ENCODE results near the gene DCLK2. TPM values are rescaled to one million over a fixed set of nuclear protein-coding genes. Genes with fewer than 3 reads are reported as not detected.
A peak's percentile ranks its signal among the peaks of the same experiment; 100 is the strongest.

Gene DCLK2
- total RNA-seq, 2 donors from 2014 or later = 0.20 to 0.42 TPM

DNA sequence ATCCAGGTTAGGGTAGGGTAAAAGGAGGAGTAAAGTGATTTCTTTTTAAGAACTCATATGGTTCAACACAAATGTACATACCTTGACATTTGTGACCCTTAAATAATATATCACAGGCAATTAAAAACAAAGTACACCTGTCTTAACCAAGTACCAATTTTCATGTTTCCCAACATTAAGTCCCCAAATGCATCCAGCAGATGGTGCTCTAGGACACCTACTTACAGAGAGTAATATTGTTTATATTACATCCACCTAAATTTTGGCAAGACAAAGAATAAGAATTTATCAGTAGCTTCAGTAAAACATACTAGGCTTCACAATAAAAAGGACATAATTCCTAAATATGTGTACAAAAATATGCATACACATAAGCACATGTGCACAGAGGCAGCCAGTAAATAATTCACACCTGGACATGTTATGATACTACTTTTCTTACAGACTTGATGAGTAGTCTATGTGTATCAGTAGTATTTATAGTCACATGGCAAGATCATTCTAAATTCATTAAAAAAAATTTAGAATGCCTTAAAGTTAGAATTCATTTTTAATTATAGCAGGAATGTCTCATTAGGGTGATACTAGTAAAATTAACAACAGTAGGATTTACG, 219.7 kb downstream of the DCLK2 start:
- no peak overlapping the region for H3K4me3 ChIP-seq (ENCODE audit: low read length)
- Mint-ChIP-seq H3K27me3 (ENCODE audit: insufficient read depth) (no peaks in the 10 kb centered on the region), H3K9me3 (no peaks in the 10 kb centered on the region), H3K36me3 (ENCODE audit: low read depth) (no peaks in the 10 kb centered on the region), H3K4me3 (no peak overlapping the region), H3K4me1 (no peaks in the 10 kb centered on the region), H3K27ac (no peak overlapping the region)
- DNase-seq = peak; percentile 70
- no peaks in the 10 kb centered on the region for H3K9me3 ChIP-seq (ENCODE audit: control insufficient read depth, low read length)
- H3K9ac ChIP-seq (ENCODE audit: extremely low read depth, low read length, poor library complexity, severe bottlenecking) = no peak overlapping the region
- H3K4me1 ChIP-seq (ENCODE audit: control insufficient read depth, insufficient read depth, low read length) = no peaks in the 10 kb centered on the region
- TF ChIP-seq, protein P1, sequence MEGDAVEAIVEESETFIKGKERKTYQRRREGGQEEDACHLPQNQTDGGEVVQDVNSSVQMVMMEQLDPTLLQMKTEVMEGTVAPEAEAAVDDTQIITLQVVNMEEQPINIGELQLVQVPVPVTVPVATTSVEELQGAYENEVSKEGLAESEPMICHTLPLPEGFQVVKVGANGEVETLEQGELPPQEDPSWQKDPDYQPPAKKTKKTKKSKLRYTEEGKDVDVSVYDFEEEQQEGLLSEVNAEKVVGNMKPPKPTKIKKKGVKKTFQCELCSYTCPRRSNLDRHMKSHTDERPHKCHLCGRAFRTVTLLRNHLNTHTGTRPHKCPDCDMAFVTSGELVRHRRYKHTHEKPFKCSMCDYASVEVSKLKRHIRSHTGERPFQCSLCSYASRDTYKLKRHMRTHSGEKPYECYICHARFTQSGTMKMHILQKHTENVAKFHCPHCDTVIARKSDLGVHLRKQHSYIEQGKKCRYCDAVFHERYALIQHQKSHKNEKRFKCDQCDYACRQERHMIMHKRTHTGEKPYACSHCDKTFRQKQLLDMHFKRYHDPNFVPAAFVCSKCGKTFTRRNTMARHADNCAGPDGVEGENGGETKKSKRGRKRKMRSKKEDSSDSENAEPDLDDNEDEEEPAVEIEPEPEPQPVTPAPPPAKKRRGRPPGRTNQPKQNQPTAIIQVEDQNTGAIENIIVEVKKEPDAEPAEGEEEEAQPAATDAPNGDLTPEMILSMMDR (conservative IDR thresholded peaks at IDR 0.05) = peak; percentile 85
- H3K36me3 ChIP-seq (ENCODE audit: control insufficient read depth, insufficient read depth, low read length) = no peaks in the 10 kb centered on the region
- no peaks in the 10 kb centered on the region for H3K27me3 ChIP-seq (ENCODE audit: control insufficient read depth, insufficient read depth, low read length, poor library complexity, severe bottlenecking)
- 95 to 100% methylated on average over 1 of the region's 1 CpG for WGBS, 2 experiments (ENCODE audit: insufficient coverage in 1 of 2, insufficient read length in 1 of 2)
- no peak overlapping the region for H3K27ac ChIP-seq (ENCODE audit: low read depth, low read length)

DNA sequence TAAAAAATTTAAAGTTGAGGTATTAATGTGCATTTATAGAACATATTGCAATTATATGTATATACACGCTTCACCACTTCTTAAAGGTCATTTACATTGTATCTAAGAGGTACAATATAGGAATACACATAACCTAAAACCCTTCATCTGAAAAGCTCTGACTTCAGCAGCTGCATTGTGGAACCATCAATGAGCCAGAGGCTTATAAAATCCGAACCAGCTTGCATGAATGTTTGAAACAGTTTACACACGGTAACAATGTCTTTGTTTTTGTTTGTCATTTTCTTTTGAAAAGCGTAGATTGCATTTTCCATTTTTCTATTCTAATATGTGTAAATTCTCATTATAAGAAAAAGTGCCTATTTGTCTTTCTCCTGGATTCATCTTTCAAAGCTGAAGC, 221.6 kb downstream of the DCLK2 start:
- H3K27ac ChIP-seq (ENCODE audit: low read depth, low read length) = no peak overlapping the region
- no peaks in the 10 kb centered on the region for H3K27me3 ChIP-seq (ENCODE audit: control insufficient read depth, insufficient read depth, low read length, poor library complexity, severe bottlenecking)
- no peaks in the 10 kb centered on the region for H3K4me1 ChIP-seq (ENCODE audit: control insufficient read depth, insufficient read depth, low read length)
- H3K36me3 ChIP-seq (ENCODE audit: control insufficient read depth, insufficient read depth, low read length) = no peaks in the 10 kb centered on the region
- WGBS, 2 experiments (ENCODE audit: insufficient coverage in 1 of 2, insufficient read length in 1 of 2) = 82 to 100% methylated on average over 1 to 3 of the region's 4 CpGs
- no peak overlapping the region for H3K9ac ChIP-seq (ENCODE audit: extremely low read depth, low read length, poor library complexity, severe bottlenecking)
- no peaks in the 10 kb centered on the region for H3K4me1 Mint-ChIP-seq
- no peaks in the 10 kb centered on the region for H3K9me3 Mint-ChIP-seq
- no peaks in the 10 kb centered on the region for H3K9me3 ChIP-seq (ENCODE audit: control insufficient read depth, low read length)
- no peaks in the 10 kb centered on the region for H3K27me3 Mint-ChIP-seq (ENCODE audit: insufficient read depth)
- H3K36me3 Mint-ChIP-seq (ENCODE audit: low read depth) = no peaks in the 10 kb centered on the region
- TF ChIP-seq, protein P1 (conservative IDR thresholded peaks at IDR 0.05) = no peak
- no peak overlapping the region for H3K4me3 Mint-ChIP-seq
- H3K27ac Mint-ChIP-seq = no peak overlapping the region
- no peak overlapping the region for H3K4me3 ChIP-seq (ENCODE audit: low read length)
- DNase-seq = no peak

DNA sequence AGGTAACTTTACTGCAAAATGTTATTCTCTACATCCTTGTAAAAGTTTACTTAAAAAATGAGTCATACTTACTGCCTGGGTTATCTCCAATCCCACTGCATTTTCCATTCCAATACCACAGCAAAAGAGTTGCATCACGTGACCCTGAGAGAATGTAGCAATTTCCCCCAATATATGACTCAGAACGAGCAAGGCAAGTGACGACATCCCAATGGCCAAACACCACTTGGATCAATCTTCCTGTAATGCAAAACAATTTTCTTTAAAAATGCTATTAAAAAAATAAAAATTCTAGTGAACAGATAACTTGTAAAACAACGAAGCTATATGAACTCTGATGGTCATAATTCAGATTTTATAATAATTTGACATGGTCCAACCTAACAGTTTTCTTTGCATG, 224.3 kb downstream of the DCLK2 start:
- Mint-ChIP-seq H3K27ac (no peak overlapping the region), H3K4me3 (no peak overlapping the region), H3K27me3 (ENCODE audit: insufficient read depth) (no peaks in the 10 kb centered on the region), H3K36me3 (ENCODE audit: low read depth) (no peaks in the 10 kb centered on the region), H3K4me1 (no peaks in the 10 kb centered on the region), H3K9me3 (no peaks in the 10 kb centered on the region)
- Histone ChIP-seq H3K36me3 (ENCODE audit: control insufficient read depth, insufficient read depth, low read length) (no peaks in the 10 kb centered on the region), H3K4me3 (ENCODE audit: low read length) (no peak overlapping the region), H3K4me1 (ENCODE audit: control insufficient read depth, insufficient read depth, low read length) (no peaks in the 10 kb centered on the region), H3K27ac (ENCODE audit: low read depth, low read length) (no peak overlapping the region), H3K9me3 (ENCODE audit: control insufficient read depth, low read length) (no peaks in the 10 kb centered on the region), H3K27me3 (ENCODE audit: control insufficient read depth, insufficient read depth, low read length, poor library complexity, severe bottlenecking) (no peaks in the 10 kb centered on the region), H3K9ac (ENCODE audit: extremely low read depth, low read length, poor library complexity, severe bottlenecking) (no peak overlapping the region)
- TF ChIP-seq, protein P1 (conservative IDR thresholded peaks at IDR 0.05) = no peak
- WGBS, 2 experiments (ENCODE audit: insufficient coverage in 1 of 2, insufficient read length in 1 of 2) = 91 to 100% methylated on average over 1 to 4 of the region's 4 CpGs
- DNase-seq = no peak

Measured in endodermal cell (in vitro differentiated cells).